ENCODE measurements around the gene CDKAL1.

GRCh38 chr6:20770773-20771172 is 236.5 kb downstream of the CDKAL1 start:
- TF ChIP-seq CTCF (conservative IDR thresholded peaks at IDR 0.05; ENCODE audit: low read depth, low read length) (no peak), EZH2 (IDR thresholded peaks at IDR 0.05; ENCODE audit: low read length, unreplicated experiment) (no peak)
